H1 (cell line): Measurements from ENCODE around the gene NEURL1. TPM values are rescaled to one million over a fixed set of nuclear protein-coding genes. Genes with fewer than 3 reads are reported as not detected.

Experiments used
- CTCF ChIA-PET: fragments of 300-600 bp; sonication (Branson Sonifier 250); formaldehyde crosslinking; loops from one replicate; lab custom pipeline; 2021; ENCODE audit not compliant: partially characterized antibody; lab: Charles Lee
- POLR2A ChIA-PET: fragments of 300-600 bp; sonication (Branson Sonifier 250); formaldehyde crosslinking; loops from one replicate; lab custom pipeline; 2021; ENCODE audit warnings: inconsistent platforms; ENCODE audit not compliant: partially characterized antibody; lab: Charles Lee
- DNase-seq, 2 experiments: peaks; one replicate each; pipeline versions ENCODE4 v3.0.0 to v3.0.0-alpha.2; 2010 to 2022; ENCODE audit warnings: low spot score in 2 of 2, low read depth in 1 of 2, mixed read lengths in 1 of 2
- FAIRE-seq: peaks from 2 replicates; lab custom pipeline; 2011; peaks lifted over from hg19 to GRCh38; lab: Jason Lieb, UNC
- H2AFZ ChIP-seq: 2 replicates; pipeline ENCODE4 v1.8.1; 2012; ENCODE audit warnings: low read length, inconsistent platforms
- H2AK5ac ChIP-seq: 2 replicates; pipeline ENCODE4 v1.6.1; 2013; ENCODE audit warnings: low read depth, low read length
- H2BK120ac ChIP-seq: replicated peaks from 2 replicates; pipeline ENCODE3; 2013; ENCODE audit warnings: low read depth, low read length, inconsistent platforms
- H2BK12ac ChIP-seq: 2 replicates; pipeline ENCODE4 v1.6.1; 2013; ENCODE audit warnings: low read depth, low read length
- H2BK15ac ChIP-seq: 2 replicates; pipeline ENCODE4 v1.6.1; 2013; ENCODE audit warnings: low read length
- H2BK20ac ChIP-seq: 2 replicates; pipeline ENCODE4 v1.6.1; 2013; ENCODE audit warnings: low read length
- H2BK5ac ChIP-seq: 2 replicates; pipeline ENCODE4 v1.6.1; 2013; ENCODE audit warnings: low read depth, low read length
- H3K14ac ChIP-seq: 2 replicates; pipeline ENCODE4 v1.6.1; 2013; ENCODE audit warnings: inconsistent platforms; ENCODE audit not compliant: insufficient read length
- H3K18ac ChIP-seq: 2 replicates; pipeline ENCODE4 v1.6.1; 2013; ENCODE audit warnings: low read length; ENCODE audit errors: extremely low read depth
- H3K23ac ChIP-seq: 2 replicates; pipeline ENCODE4 v1.6.1; 2013; ENCODE audit warnings: inconsistent platforms; ENCODE audit not compliant: insufficient read length
- H3K23me2 ChIP-seq: 2 replicates; pipeline ENCODE4 v1.6.1; 2013; ENCODE audit warnings: low read depth, low read length
- H3K27ac ChIP-seq: 2 replicates; pipeline ENCODE4 v1.6.1; 2011; ENCODE audit warnings: low read depth, low read length, inconsistent platforms
- H3K27me3 ChIP-seq, 4 experiments: replicated peaks in 1 of 4; 1 replicate in 1 of 4; 2 replicates in 3 of 4; pipeline versions ENCODE4 v1.6.1 to v1.8.1; 2011 to 2013; ENCODE audit warnings: low read length in 3 of 4, mild to moderate bottlenecking in 3 of 4, inconsistent platforms in 2 of 4, mixed read lengths in 2 of 4, moderate library complexity in 1 of 4; ENCODE audit not compliant: control insufficient read depth in 3 of 4, insufficient read depth in 3 of 4; ENCODE audit errors: extremely low read depth in 1 of 4
- H3K36me3 ChIP-seq, 4 experiments: 2 replicates each; pipeline versions ENCODE4 v1.6.1 to v1.8.1; 2011 to 2013; ENCODE audit warnings: mild to moderate bottlenecking in 4 of 4, low read length in 3 of 4, moderate library complexity in 2 of 4, control low read depth in 1 of 4, inconsistent platforms in 1 of 4; ENCODE audit not compliant: insufficient read depth in 4 of 4, control insufficient read depth in 2 of 4
- H3K4ac ChIP-seq: replicated peaks from 2 replicates; pipeline ENCODE3; 2013; ENCODE audit warnings: low read length, low read depth, mixed read lengths, inconsistent platforms; ENCODE audit not compliant: insufficient read length
- H3K4me1 ChIP-seq, 4 experiments: replicated peaks in 1 of 4; 1 replicate in 1 of 4; 2 replicates in 3 of 4; pipeline versions ENCODE4 v1.6.1 to v1.8.1; 2011 to 2013; ENCODE audit warnings: low read length in 3 of 4, inconsistent platforms in 2 of 4, mixed read lengths in 1 of 4; ENCODE audit not compliant: insufficient read depth in 4 of 4, control insufficient read depth in 3 of 4
- H3K4me2 ChIP-seq, 2 experiments: 2 replicates each; pipeline versions ENCODE4 v1.6.1 to v1.8.1; 2011 to 2013; ENCODE audit warnings: low read depth in 2 of 2, low read length in 2 of 2, control low read depth in 1 of 2, inconsistent platforms in 1 of 2, mild to moderate bottlenecking in 1 of 2; ENCODE audit not compliant: insufficient read depth in 1 of 2
- H3K4me3 ChIP-seq, 4 experiments: fragments of 200-600, 300-600 bp in 1 of 4; sonication (generic), shearing (Covaris generic), sonication (Bioruptor Twin) in 1 of 4; 2 replicates each; pipeline versions ENCODE4 v1.5.1 to v1.8.1; 2011 to 2016; ENCODE audit warnings: low read length in 4 of 4, low read depth in 3 of 4, control low read depth in 2 of 4, inconsistent platforms in 2 of 4, mild to moderate bottlenecking in 2 of 4, mixed read lengths in 1 of 4, moderate library complexity in 1 of 4; ENCODE audit not compliant: insufficient read depth in 2 of 4; ENCODE audit errors: extremely low read depth in 1 of 4
- H3K56ac ChIP-seq: replicated peaks from 2 replicates; pipeline ENCODE3; 2013; ENCODE audit warnings: low read depth, mild to moderate bottlenecking, mixed read lengths, low read length, inconsistent platforms; ENCODE audit not compliant: insufficient read length
- H3K79me1 ChIP-seq: 2 replicates; pipeline ENCODE4 v1.6.1; 2013; ENCODE audit warnings: low read depth, low read length, control low read depth
- H3K79me2 ChIP-seq, 2 experiments: 2 replicates each; pipeline versions ENCODE4 v1.6.1 to v1.8.1; 2012 to 2013; ENCODE audit warnings: low read length in 2 of 2, mild to moderate bottlenecking in 2 of 2, inconsistent platforms in 1 of 2; ENCODE audit not compliant: insufficient read depth in 2 of 2, control insufficient read depth in 1 of 2
- H3K9ac ChIP-seq, 4 experiments: replicated peaks in 1 of 4; 1 replicate in 1 of 4; 2 replicates in 3 of 4; pipeline versions ENCODE4 v1.6.1 to v1.8.1; 2011 to 2013; ENCODE audit warnings: low read depth in 3 of 4, low read length in 3 of 4, control low read depth in 2 of 4, mild to moderate bottlenecking in 2 of 4, moderate library complexity in 2 of 4, inconsistent platforms in 1 of 4; ENCODE audit errors: extremely low read depth in 1 of 4
- H3K9me3 ChIP-seq, 2 experiments: 2 replicates each; pipeline versions ENCODE4 v1.6.1 to v1.8.1; 2012 to 2013; ENCODE audit warnings: mild to moderate bottlenecking in 2 of 2, moderate library complexity in 2 of 2, control low read depth in 1 of 2, inconsistent platforms in 1 of 2, low read depth in 1 of 2, low read length in 1 of 2, mixed read lengths in 1 of 2; ENCODE audit not compliant: insufficient read depth in 2 of 2
- H4K20me1 ChIP-seq, 2 experiments: replicated peaks in 1 of 2; 2 replicates each; pipeline versions ENCODE3 to v1.8.1; 2011 to 2013; ENCODE audit warnings: inconsistent platforms in 2 of 2, low read length in 2 of 2, mild to moderate bottlenecking in 1 of 2; ENCODE audit not compliant: insufficient read depth in 2 of 2, control insufficient read depth in 1 of 2
- H4K5ac ChIP-seq: 2 replicates; pipeline ENCODE4 v1.6.1; 2013; ENCODE audit warnings: low read length, low read depth, mixed read lengths, inconsistent platforms; ENCODE audit not compliant: insufficient read length
- H4K8ac ChIP-seq: 2 replicates; pipeline ENCODE4 v1.8.0; 2013; ENCODE audit warnings: mild to moderate bottlenecking, moderate library complexity, low read length, inconsistent platforms; ENCODE audit not compliant: insufficient read depth; ENCODE audit errors: extremely low read depth
- H4K91ac ChIP-seq: replicated peaks from 2 replicates; pipeline ENCODE3; 2013; ENCODE audit warnings: low read length, mixed read lengths, inconsistent platforms; ENCODE audit not compliant: insufficient read length
- KDM1A ChIP-seq: fragments of 200-600, 300-600 bp; sonication (generic); IDR thresholded peaks from 2 replicates; pipeline ENCODE4 v1.7.1; 2016; ENCODE audit warnings: mild to moderate bottlenecking, low read length, borderline replicate concordance
- WGBS, 2 experiments: shearing (Covaris generic) in 1 of 2; methylation state at CpG; one replicate each; pipeline versions ENCODE4 v1.1.6 to v1.1.7; 2013 to 2015; ENCODE audit warnings: low lambda C conversion rate in 2 of 2, mixed read lengths in 2 of 2, inconsistent platforms in 1 of 2, low coverage in 1 of 2, missing lambda C conversion rate in 1 of 2; ENCODE audit not compliant: insufficient replicate concordance in 2 of 2, insufficient coverage in 1 of 2, insufficient read length in 1 of 2; ENCODE audit errors: extremely low coverage in 1 of 2, missing lambda C conversion rate in 1 of 2; 5-methylcytosine and 5-hydroxymethylcytosine counted together
- polyA plus RNA-seq, 7 experiments: library from polyadenylated mRNA; depleted of rRNA in 3 of 7; stranded (reverse) in 5 of 7; unstranded in 2 of 7; fragments of >200 nt in 5 of 7; fragments of 200-250 nt in 2 of 7; gene quantifications; 1 replicate in 5 of 7; 2 replicates in 1 of 7; 4 replicates in 1 of 7; pipeline versions ENCODE4 v1.2.1 to v1.2.3, GENCODE V29; 2011 to 2013; ENCODE audit warnings: missing spikeins in 2 of 7, mixed read lengths in 2 of 7
- total RNA-seq: library from RNA; stranded (reverse); fragmentation: NEBNext Ultra II Directional; extraction: Animal tissue kit (Norgen Biotek cat#: 25700); gene quantifications from 2 replicates; pipeline ENCODE4 v1.2.1, GENCODE V29; 2021
- TF ChIP-seq, protein P1 (sequence below): IDR thresholded peaks from 2 replicates; pipeline ENCODE4 v1.6.1; 2012; ENCODE audit warnings: low read length, inconsistent platforms

The NEURL1 gene
- total and polyA plus RNA-seq, 2 of the 8 experiments (the other 6 are each of a cell fraction or from before 2014, with no cell fraction given) = 0.54 to 0.58 TPM

- H3K23ac ChIP-seq = no peak overlapping the region
- no peaks in the 10 kb centered on the region; a peak in 2 of 7 replicates for H3K27me3 ChIP-seq
- TF ChIP-seq KDM1A = 0 out of 2 replicates have a peak, but pooled peaks have one; percentile 17
- TF ChIP-seq, protein P1, sequence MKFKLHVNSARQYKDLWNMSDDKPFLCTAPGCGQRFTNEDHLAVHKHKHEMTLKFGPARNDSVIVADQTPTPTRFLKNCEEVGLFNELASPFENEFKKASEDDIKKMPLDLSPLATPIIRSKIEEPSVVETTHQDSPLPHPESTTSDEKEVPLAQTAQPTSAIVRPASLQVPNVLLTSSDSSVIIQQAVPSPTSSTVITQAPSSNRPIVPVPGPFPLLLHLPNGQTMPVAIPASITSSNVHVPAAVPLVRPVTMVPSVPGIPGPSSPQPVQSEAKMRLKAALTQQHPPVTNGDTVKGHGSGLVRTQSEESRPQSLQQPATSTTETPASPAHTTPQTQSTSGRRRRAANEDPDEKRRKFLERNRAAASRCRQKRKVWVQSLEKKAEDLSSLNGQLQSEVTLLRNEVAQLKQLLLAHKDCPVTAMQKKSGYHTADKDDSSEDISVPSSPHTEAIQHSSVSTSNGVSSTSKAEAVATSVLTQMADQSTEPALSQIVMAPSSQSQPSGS = no peak
- FAIRE-seq (no peak), DNase-seq (no peak)
- no peak overlapping the region for H4K91ac ChIP-seq
- no peaks in the 10 kb centered on the region for H3K23me2 ChIP-seq
- H3K4me3 ChIP-seq = no peak overlapping the region
- H2AFZ ChIP-seq = no peak overlapping the region
- H2BK12ac ChIP-seq = no peak overlapping the region
- H3K27ac ChIP-seq = no peak overlapping the region
- H2BK120ac ChIP-seq = no peak overlapping the region
- H3K4me2 ChIP-seq = no peak overlapping the region
- no peak overlapping the region for H2BK5ac ChIP-seq
- no peaks in the 10 kb centered on the region for H3K79me2 ChIP-seq
- POLR2A ChIA-PET = interaction anchor here (0.9 kb wide), 1 partner anchor 21 kb away, joined by 3 read pairs; no protein-coding TSS in a partner anchor
- peak overlapping the region; percentile 32; the same call in 1 of the 2 replicates for H4K8ac ChIP-seq
- CTCF ChIA-PET = interaction anchor here (0.6 to 8.0 kb wide), 46 partner anchors 9 to 465 kb away, joined by 3 to 134 read pairs (median 6); partner anchors contain the start of genes CALHM3 and NEURL1
- H2BK15ac ChIP-seq = no peak overlapping the region
- peaks cover 0 to 2% of the 10 kb centered on the region in 2 experiments for H4K20me1 ChIP-seq
- H3K4ac ChIP-seq = no peak overlapping the region
- H3K9ac ChIP-seq = no peak overlapping the region
- H3K4me1 ChIP-seq = no peaks in the 10 kb centered on the region; a peak in 1 of 7 replicates
- no peak overlapping the region for H2BK20ac ChIP-seq
- no peaks in the 10 kb centered on the region for H3K79me1 ChIP-seq
- 93% methylated on average over 7 of the region's 7 CpGs; no CpG with 5 or more reads in 1 of the 2 experiments for WGBS, 2 experiments
- H3K9me3 ChIP-seq = no peaks in the 10 kb centered on the region; a peak in 1 of 4 replicates
- no peak overlapping the region for H3K56ac ChIP-seq
- H4K5ac ChIP-seq = no peak overlapping the region
- no peaks in the 10 kb centered on the region for H3K36me3 ChIP-seq
- H3K18ac ChIP-seq = no peak overlapping the region
- no peak overlapping the region for H2AK5ac ChIP-seq
- H3K14ac ChIP-seq = no peak overlapping the region
These were observed 70.0 kb downstream of the NEURL1 start for GRCh38 chr10:103563231-103564115.
